ENCODE results near the gene VAV1.
"Not testable (repeated sequence)": the region's sequence is repeated elsewhere in the genome, so short reads cannot be mapped to it uniquely, and the experiment has no call there.

VAV1 gene

DNA sequence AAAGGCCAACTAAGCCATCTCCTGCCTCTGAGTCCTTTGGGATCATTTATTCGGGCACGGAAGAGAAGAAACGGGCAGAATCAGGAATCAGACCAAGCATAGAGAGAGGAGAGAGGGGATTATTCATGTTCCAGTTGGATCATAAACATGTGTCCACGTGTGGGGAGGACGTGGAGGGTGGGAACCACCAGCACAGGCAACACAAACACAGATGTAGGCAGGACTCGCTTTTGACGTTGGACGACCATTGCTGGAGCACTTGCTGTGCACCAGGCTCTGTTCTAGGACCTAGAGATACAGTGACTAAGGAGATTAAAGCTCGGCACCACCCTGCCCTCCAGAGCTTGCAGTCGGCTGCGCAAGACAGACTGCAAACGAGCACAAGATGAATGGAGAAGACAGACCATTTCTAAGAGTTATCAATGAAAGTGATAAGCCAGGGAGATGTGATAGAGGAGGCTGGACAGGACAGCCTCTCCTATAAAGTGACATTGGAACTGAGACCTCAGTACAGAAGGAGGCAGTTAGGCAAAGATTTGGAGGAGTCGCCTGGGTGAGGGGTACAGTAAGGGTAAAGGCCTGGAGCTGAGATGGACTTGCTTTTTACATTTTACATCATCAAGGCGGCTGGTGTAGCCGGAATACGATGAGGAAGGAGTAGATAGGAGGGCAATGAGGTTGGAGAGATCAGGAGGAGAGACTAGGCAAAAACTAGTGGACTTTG is 6.0 kb upstream of the VAV1 start:
- H3K4me1 Mint-ChIP-seq, result peaks cover 27% of the 10 kb centered on the region
- no peaks in the 10 kb centered on the region for H3K36me3 Mint-ChIP-seq
- no peaks in the 10 kb centered on the region for H3K27me3 Mint-ChIP-seq
- ATAC-seq, result no peak
- peak overlapping the region; percentile 78 for H3K27ac Mint-ChIP-seq
- H3K9me3 Mint-ChIP-seq, result peaks cover under 1% of the 10 kb centered on the region
- H3K4me3 Mint-ChIP-seq, result peak overlapping the region; percentile 78

- peaks cover 32% of the 10 kb centered on the region for H3K4me1 Mint-ChIP-seq
- peak overlapping the region; percentile 78 for H3K4me3 Mint-ChIP-seq
- no peaks in the 10 kb centered on the region for H3K27me3 Mint-ChIP-seq
- peak overlapping the region; percentile 78 for H3K27ac Mint-ChIP-seq
- peaks cover 5% of the 10 kb centered on the region for H3K9me3 Mint-ChIP-seq
- H3K36me3 Mint-ChIP-seq, result no peaks in the 10 kb centered on the region
- peak; percentile 59 for ATAC-seq
Measured at GRCh38 chr19:6767081-6767356, 5.5 kb upstream of the VAV1 start.

- Mint-ChIP-seq H3K4me1 (peaks cover 37% of the 10 kb centered on the region), H3K27me3 (no peaks in the 10 kb centered on the region), H3K36me3 (no peaks in the 10 kb centered on the region), H3K27ac (peak within 1 kb of the TSS; percentile 78), H3K9me3 (peaks cover 5% of the 10 kb centered on the region), H3K4me3 (peak within 1 kb of the TSS; percentile 78)
- peak; percentile 88 for ATAC-seq
Measured at GRCh38 chr19:6767357-6768235, 4.9 kb upstream of the VAV1 start, which contains the start of gene SH2D3A. Gene SH2D3A (minus strand): TSS chr19:6767435. CDS start chr19:6763748, 3,687 bp downstream.

DNA sequence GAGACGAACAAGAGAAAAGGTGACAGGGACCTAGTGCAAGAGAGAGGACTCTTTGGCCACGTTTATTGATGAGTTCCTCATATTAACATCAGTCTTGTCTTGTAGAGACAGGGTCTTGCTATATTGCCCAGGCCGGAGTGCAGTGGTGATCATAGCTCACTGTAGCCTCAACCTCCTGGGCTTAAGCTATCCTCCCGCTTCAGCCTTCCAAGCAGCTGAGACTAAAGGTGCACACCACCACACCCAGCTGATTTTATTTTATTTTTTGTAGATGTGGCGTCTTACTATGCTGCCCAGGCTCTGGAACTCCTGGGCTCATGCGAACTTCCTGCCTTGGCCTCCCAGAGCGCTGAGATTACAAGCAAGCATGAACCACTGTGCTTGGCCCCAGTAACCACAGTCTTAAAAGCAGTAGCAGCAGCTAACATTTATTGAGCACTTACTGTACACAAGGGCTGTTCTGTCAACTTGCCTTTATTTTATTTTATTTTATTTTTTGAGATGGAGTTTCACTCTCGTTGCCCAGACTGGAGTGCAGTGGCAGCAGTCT is 4.2 kb upstream of the VAV1 start:
- ATAC-seq, result no peak
- Mint-ChIP-seq H3K4me1 (peaks cover 38% of the 10 kb centered on the region), H3K36me3 (no peaks in the 10 kb centered on the region), H3K27me3 (no peaks in the 10 kb centered on the region), H3K9me3 (peaks cover 5% of the 10 kb centered on the region), H3K27ac (peak overlapping the region; percentile 78), H3K4me3 (peak overlapping the region; percentile 78)

- ATAC-seq, result no peak
- peaks cover 45% of the 10 kb centered on the region for H3K4me1 Mint-ChIP-seq
- H3K27me3 Mint-ChIP-seq, result no peaks in the 10 kb centered on the region
- no peak overlapping the region for H3K4me3 Mint-ChIP-seq
- peaks cover 5% of the 10 kb centered on the region for H3K9me3 Mint-ChIP-seq
- H3K27ac Mint-ChIP-seq, result peak overlapping the region; percentile 50
- H3K36me3 Mint-ChIP-seq, result no peaks in the 10 kb centered on the region
Measured at GRCh38 chr19:6769006-6769619, 3.4 kb upstream of the VAV1 start.

DNA sequence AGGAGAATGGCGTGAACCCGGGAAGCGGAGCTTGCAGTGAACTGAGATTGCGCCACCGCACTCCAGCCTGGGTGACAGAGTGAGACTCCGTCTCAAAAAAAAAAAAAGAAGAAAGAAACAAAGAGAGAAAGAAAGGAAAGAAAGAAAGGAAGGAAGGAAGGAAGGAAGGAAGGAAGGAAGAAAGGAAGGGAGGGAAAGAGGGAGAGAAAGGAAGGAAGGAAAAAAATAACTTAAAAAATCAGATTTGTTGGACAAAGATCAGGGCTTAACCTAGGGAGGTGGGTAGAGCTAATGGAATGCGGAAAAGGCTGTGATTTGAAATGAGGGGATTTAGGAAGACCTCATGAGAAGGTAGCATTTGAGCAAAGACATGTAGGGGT is 870 bp upstream of the VAV1 start:
- Mint-ChIP-seq H3K9me3 (peaks cover 13% of the 10 kb centered on the region), H3K27ac (peak overlapping the region; percentile 85), H3K36me3 (peaks cover 17% of the 10 kb centered on the region), H3K4me3 (peak overlapping the region; percentile 91), H3K4me1 (peaks cover 59% of the 10 kb centered on the region)
- not testable (repeated sequence) for H3K27me3 Mint-ChIP-seq, ATAC-seq

GRCh38 chr19:6772866-6773322 is 386 bp downstream of the VAV1 start:
- Mint-ChIP-seq H3K4me3 (peak overlapping the region; percentile 91), H3K9me3 (peaks cover 16% of the 10 kb centered on the region), H3K27me3 (no peaks in the 10 kb centered on the region), H3K4me1 (peaks cover 61% of the 10 kb centered on the region), H3K36me3 (peaks cover 26% of the 10 kb centered on the region), H3K27ac (peak overlapping the region; percentile 85)
- ATAC-seq, result no peak

GRCh38 chr19:6773323-6773931 is 919 bp downstream of the VAV1 start:
- Mint-ChIP-seq H3K4me3 (peak overlapping the region; percentile 91), H3K9me3 (peaks cover 16% of the 10 kb centered on the region), H3K4me1 (peaks cover 61% of the 10 kb centered on the region), H3K27ac (peak overlapping the region; percentile 85), H3K27me3 (no peaks in the 10 kb centered on the region), H3K36me3 (peaks cover 26% of the 10 kb centered on the region)
- ATAC-seq, result peak; percentile 69

- Mint-ChIP-seq H3K27ac (peak overlapping the region; percentile 46), H3K4me1 (peaks cover 62% of the 10 kb centered on the region), H3K4me3 (peak overlapping the region; percentile 61), H3K27me3 (no peaks in the 10 kb centered on the region), H3K9me3 (peaks cover 16% of the 10 kb centered on the region), H3K36me3 (peaks cover 26% of the 10 kb centered on the region)
- ATAC-seq, result no peak
Measured at GRCh38 chr19:6774821-6775707, 2.6 kb downstream of the VAV1 start.

GRCh38 chr19:6776045-6776444 is 3.5 kb downstream of the VAV1 start:
- not testable (repeated sequence) for H3K4me3 Mint-ChIP-seq, ATAC-seq, H3K27me3 Mint-ChIP-seq
- Mint-ChIP-seq H3K27ac (peak overlapping the region; percentile 81), H3K36me3 (peaks cover 28% of the 10 kb centered on the region), H3K4me1 (peaks cover 64% of the 10 kb centered on the region), H3K9me3 (peaks cover 16% of the 10 kb centered on the region)

- H3K27me3 Mint-ChIP-seq, result no peaks in the 10 kb centered on the region
- H3K36me3 Mint-ChIP-seq, result peaks cover 36% of the 10 kb centered on the region
- ATAC-seq, result no peak
- peaks cover 65% of the 10 kb centered on the region for H3K4me1 Mint-ChIP-seq
- peak overlapping the region; percentile 81 for H3K27ac Mint-ChIP-seq
- H3K4me3 Mint-ChIP-seq, result no peak overlapping the region
- H3K9me3 Mint-ChIP-seq, result peaks cover 11% of the 10 kb centered on the region
Measured at GRCh38 chr19:6776999-6777398, 4.5 kb downstream of the VAV1 start.

- Mint-ChIP-seq H3K27ac (peak overlapping the region; percentile 81), H3K4me1 (peaks cover 60% of the 10 kb centered on the region), H3K27me3 (no peaks in the 10 kb centered on the region), H3K4me3 (no peak overlapping the region), H3K36me3 (peaks cover 36% of the 10 kb centered on the region), H3K9me3 (peaks cover 11% of the 10 kb centered on the region)
- ATAC-seq, result no peak
Measured at GRCh38 chr19:6777434-6777833, 4.9 kb downstream of the VAV1 start.

- Mint-ChIP-seq H3K4me3 (no peak overlapping the region), H3K9me3 (peaks cover 11% of the 10 kb centered on the region), H3K27ac (peak overlapping the region; percentile 81), H3K4me1 (peaks cover 67% of the 10 kb centered on the region), H3K27me3 (no peaks in the 10 kb centered on the region), H3K36me3 (peaks cover 36% of the 10 kb centered on the region)
- ATAC-seq, result no peak
Measured at GRCh38 chr19:6778386-6778785, 5.9 kb downstream of the VAV1 start.

DNA sequence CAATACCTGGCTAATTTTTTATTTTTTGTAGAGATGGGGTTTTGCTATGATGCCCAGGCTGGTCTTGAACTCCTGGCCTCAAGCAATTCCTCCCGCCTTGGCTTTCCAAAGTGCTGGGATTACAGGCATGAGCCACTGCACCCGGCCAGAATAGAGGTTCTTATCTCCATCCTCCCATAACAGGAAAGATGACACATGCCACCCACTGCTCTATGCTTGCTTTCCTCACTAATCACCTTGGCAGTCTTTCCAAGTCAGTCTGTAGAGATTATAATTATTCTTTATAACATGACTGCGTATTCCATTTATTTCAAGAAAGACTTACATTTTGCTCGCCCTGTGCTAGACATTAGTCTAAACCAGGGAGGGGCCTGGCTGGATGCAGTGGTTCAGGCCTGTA is 6.7 kb downstream of the VAV1 start:
- Mint-ChIP-seq H3K27ac (no peak overlapping the region), H3K4me1 (peaks cover 61% of the 10 kb centered on the region), H3K9me3 (peaks cover 11% of the 10 kb centered on the region), H3K27me3 (no peaks in the 10 kb centered on the region), H3K4me3 (no peak overlapping the region), H3K36me3 (peaks cover 38% of the 10 kb centered on the region)
- ATAC-seq, result no peak
